Muscle layer of colon (tissue), 2 donors: ENCODE data around the gene ANKRD29.
"Not testable (repeated sequence)": the region's sequence is repeated elsewhere in the genome, so short reads cannot be mapped to it uniquely, and the experiment has no call there.

Experiments
- H3K27ac ChIP-seq: one replicate; pipeline ENCODE4 v1.7.0; 2013; ENCODE audit warnings: low read depth, mild to moderate bottlenecking, low read length, moderate library complexity
- H3K27me3 ChIP-seq, 2 donors: one replicate each; pipeline ENCODE4 v1.7.0; 2013; ENCODE audit warnings: low read length in 2 of 2, mild to moderate bottlenecking in 2 of 2; ENCODE audit not compliant: insufficient read depth in 2 of 2, control insufficient read depth in 1 of 2
- H3K36me3 ChIP-seq: one replicate; pipeline ENCODE4 v1.7.0; 2013; ENCODE audit warnings: mild to moderate bottlenecking, low read length; ENCODE audit not compliant: insufficient read depth
- H3K4me1 ChIP-seq: one replicate; pipeline ENCODE4 v1.7.0; 2013; ENCODE audit warnings: mild to moderate bottlenecking, low read length; ENCODE audit not compliant: insufficient read depth
- H3K4me3 ChIP-seq, 2 donors: one replicate each; pipeline ENCODE4 v1.7.0; 2013; ENCODE audit warnings: low read length in 2 of 2, low read depth in 1 of 2, mild to moderate bottlenecking in 1 of 2, moderate library complexity in 1 of 2
- H3K9ac ChIP-seq: one replicate; pipeline ENCODE4 v1.7.0; 2013; ENCODE audit warnings: low read length
- H3K9me3 ChIP-seq: one replicate; pipeline ENCODE4 v1.7.0; 2013; ENCODE audit warnings: mild to moderate bottlenecking, low read length
- donor health status: abdominal sarcoma.
- donor health status: Adenocarcinoma of cecum.

Gene ANKRD29

GRCh38 chr18:23626451-23627279 lies 36.0 kb downstream of the ANKRD29 start:
- no peaks in the 10 kb centered on the region for H3K9me3 ChIP-seq
- H3K36me3 ChIP-seq: no peaks in the 10 kb centered on the region
- no peak overlapping the region for H3K9ac ChIP-seq
- no peak overlapping the region for H3K27ac ChIP-seq
- no peaks in the 10 kb centered on the region for H3K27me3 ChIP-seq
- H3K4me3 ChIP-seq: no peak overlapping the region
- no peaks in the 10 kb centered on the region for H3K4me1 ChIP-seq

GRCh38 chr18:23623040-23623439 lies 39.7 kb downstream of the ANKRD29 start:
- Histone ChIP-seq H3K4me1 (no peaks in the 10 kb centered on the region), H3K36me3 (no peaks in the 10 kb centered on the region), H3K27me3 (peaks cover 5 to 6% of the 10 kb centered on the region in 2 donors)

GRCh38 chr18:23619388-23619881 lies 43.3 kb downstream of the ANKRD29 start:
- no peaks in the 10 kb centered on the region for H3K36me3 ChIP-seq
- peaks cover 5 to 6% of the 10 kb centered on the region in 2 donors for H3K27me3 ChIP-seq
- H3K4me3 ChIP-seq: peak overlapping the region; percentile 21 to 66
- H3K9ac ChIP-seq: no peak overlapping the region
- no peaks in the 10 kb centered on the region for H3K4me1 ChIP-seq
- H3K9me3 ChIP-seq: no peaks in the 10 kb centered on the region
- peak overlapping the region; percentile 55 for H3K27ac ChIP-seq

More at GRCh38 chr18:23623040-23623439, 39.7 kb downstream of the ANKRD29 start:
- H3K27ac ChIP-seq: no peak overlapping the region
- H3K9ac ChIP-seq: no peak overlapping the region
- H3K4me3 ChIP-seq: no peak overlapping the region
- no peaks in the 10 kb centered on the region for H3K9me3 ChIP-seq

- H3K9me3 ChIP-seq: no peaks in the 10 kb centered on the region
- H3K27ac ChIP-seq: peak overlapping the region; percentile 55
- no peaks in the 10 kb centered on the region for H3K4me1 ChIP-seq
- no peaks in the 10 kb centered on the region for H3K36me3 ChIP-seq
- peaks cover 5 to 6% of the 10 kb centered on the region in 2 donors for H3K27me3 ChIP-seq
- peak overlapping the region; percentile 21 to 66 for H3K4me3 ChIP-seq
- no peak overlapping the region for H3K9ac ChIP-seq
Observed at GRCh38 chr18:23618862-23619387, 43.8 kb downstream of the ANKRD29 start.

GRCh38 chr18:23617412-23618014 lies 45.2 kb downstream of the ANKRD29 start:
- H3K27ac ChIP-seq: no peak overlapping the region
- H3K9me3 ChIP-seq: no peaks in the 10 kb centered on the region
- no peaks in the 10 kb centered on the region for H3K36me3 ChIP-seq
- no peak overlapping the region for H3K4me3 ChIP-seq
- H3K4me1 ChIP-seq: no peaks in the 10 kb centered on the region
- no peak overlapping the region for H3K9ac ChIP-seq
- H3K27me3 ChIP-seq: peaks cover 5 to 6% of the 10 kb centered on the region in 2 donors

- H3K27me3 ChIP-seq: peaks cover 5 to 6% of the 10 kb centered on the region in 2 donors
- no peaks in the 10 kb centered on the region for H3K36me3 ChIP-seq
- no peak overlapping the region for H3K9ac ChIP-seq
- no peak overlapping the region for H3K27ac ChIP-seq
- no peak overlapping the region for H3K4me3 ChIP-seq
- no peaks in the 10 kb centered on the region for H3K4me1 ChIP-seq
- no peaks in the 10 kb centered on the region for H3K9me3 ChIP-seq
Observed at GRCh38 chr18:23616258-23616657, 46.5 kb downstream of the ANKRD29 start.

GRCh38 chr18:23614891-23615290 lies 47.8 kb downstream of the ANKRD29 start:
- H3K27ac ChIP-seq: no peak overlapping the region
- no peak overlapping the region for H3K9ac ChIP-seq
- no peaks in the 10 kb centered on the region for H3K4me1 ChIP-seq

GRCh38 chr18:23614413-23614812 lies 48.3 kb downstream of the ANKRD29 start:
- H3K27me3 ChIP-seq: no peaks in the 10 kb centered on the region
- H3K27ac ChIP-seq: no peak overlapping the region
- no peaks in the 10 kb centered on the region for H3K4me1 ChIP-seq
- no peaks in the 10 kb centered on the region for H3K9me3 ChIP-seq
- no peak overlapping the region for H3K4me3 ChIP-seq
- no peak overlapping the region for H3K9ac ChIP-seq
- H3K36me3 ChIP-seq: no peaks in the 10 kb centered on the region

More at GRCh38 chr18:23614891-23615290, 47.8 kb downstream of the ANKRD29 start:
- Histone ChIP-seq H3K27me3 (peaks cover 0 to 3% of the 10 kb centered on the region in 2 donors), H3K36me3 (no peaks in the 10 kb centered on the region), H3K9me3 (no peaks in the 10 kb centered on the region), H3K4me3 (no peak overlapping the region)

GRCh38 chr18:23613091-23613475 lies 49.6 kb downstream of the ANKRD29 start:
- not testable (repeated sequence) for H3K4me3 ChIP-seq, H3K9me3 ChIP-seq, H3K36me3 ChIP-seq, H3K4me1 ChIP-seq, H3K27ac ChIP-seq, H3K27me3 ChIP-seq, H3K9ac ChIP-seq

- Histone ChIP-seq H3K4me3 (no peak overlapping the region), H3K9me3 (no peaks in the 10 kb centered on the region), H3K4me1 (no peaks in the 10 kb centered on the region), H3K27me3 (no peaks in the 10 kb centered on the region), H3K27ac (no peak overlapping the region), H3K36me3 (no peaks in the 10 kb centered on the region), H3K9ac (no peak overlapping the region)
Observed at GRCh38 chr18:23612434-23613090, 50.1 kb downstream of the ANKRD29 start.

- H3K27me3 ChIP-seq: no peaks in the 10 kb centered on the region
- H3K9ac ChIP-seq: no peak overlapping the region
- H3K9me3 ChIP-seq: no peaks in the 10 kb centered on the region
- no peak overlapping the region for H3K27ac ChIP-seq
- H3K4me3 ChIP-seq: no peak overlapping the region
- no peaks in the 10 kb centered on the region for H3K36me3 ChIP-seq
- no peaks in the 10 kb centered on the region for H3K4me1 ChIP-seq
Observed at GRCh38 chr18:23609390-23610023, 53.2 kb downstream of the ANKRD29 start.
